ENCODE data around the gene HNRNPAB. TPM values are rescaled to one million over a fixed set of nuclear protein-coding genes. Genes with fewer than 3 reads are reported as not detected.
A peak's percentile ranks its signal among the peaks of the same experiment; 100 is the strongest.

Gene HNRNPAB
- total RNA-seq, 6 experiments from 2014 or later = 153 to 218 (median 197) TPM

- peaks cover 44% of the 10 kb centered on the region for H3K36me3 Mint-ChIP-seq (ENCODE audit: low read depth)
- H3K9me3 Mint-ChIP-seq = peaks cover under 1% of the 10 kb centered on the region; the same call in 1 of the 2 replicates
- no peak for TF ChIP-seq CTCF (IDR thresholded peaks at IDR 0.05)
- DNase-seq = no peak
- 0 out of 2 replicates have a peak overlapping the region, but pooled peaks have one; percentile 24 for H3K27ac Mint-ChIP-seq
- H3K4me3 Mint-ChIP-seq = no peak overlapping the region
- H3K4me1 Mint-ChIP-seq (ENCODE audit: low read depth) = peaks cover 26% of the 10 kb centered on the region
- H3K27me3 Mint-ChIP-seq (ENCODE audit: insufficient read depth) = peaks cover 17% of the 10 kb centered on the region
Observed at GRCh38 chr5:178209334-178210072, 5.2 kb downstream of the HNRNPAB start.

GRCh38 chr5:178210073-178210535 is 5.8 kb downstream of the HNRNPAB start:
- Mint-ChIP-seq H3K4me1 (ENCODE audit: low read depth) (peaks cover 26% of the 10 kb centered on the region), H3K36me3 (ENCODE audit: low read depth) (peaks cover 44% of the 10 kb centered on the region), H3K9me3 (no peaks in the 10 kb centered on the region), H3K4me3 (no peak overlapping the region; the same call in 1 of the 2 replicates), H3K27me3 (ENCODE audit: insufficient read depth) (peaks cover 17% of the 10 kb centered on the region), H3K27ac (no peak overlapping the region)
- no peak for DNase-seq
- no peak for TF ChIP-seq CTCF (IDR thresholded peaks at IDR 0.05)

DNA sequence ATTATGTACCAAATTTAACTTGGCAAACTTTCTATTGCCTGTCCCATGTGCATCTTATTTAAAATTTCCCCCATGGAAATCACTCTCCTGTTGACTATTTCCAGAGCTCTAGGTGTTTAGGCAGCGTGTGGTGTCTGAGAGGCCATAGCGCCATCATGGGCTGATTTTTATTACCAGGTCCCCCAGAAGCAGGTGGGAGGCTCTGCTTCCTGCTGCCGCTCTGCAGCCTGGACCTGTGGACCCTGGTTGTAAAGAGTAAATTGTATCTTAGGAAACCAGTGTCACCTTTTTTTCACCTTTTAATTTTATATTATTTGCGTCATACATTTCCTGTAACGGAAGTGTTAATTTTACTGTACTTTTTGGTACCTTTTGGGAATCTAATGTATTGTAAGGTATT is 6.4 kb downstream of the HNRNPAB start:
- Mint-ChIP-seq H3K4me3 (no peak overlapping the region), H3K36me3 (ENCODE audit: low read depth) (peaks cover 41% of the 10 kb centered on the region), H3K27me3 (ENCODE audit: insufficient read depth) (peaks cover 17% of the 10 kb centered on the region), H3K9me3 (no peaks in the 10 kb centered on the region), H3K4me1 (ENCODE audit: low read depth) (peaks cover 26% of the 10 kb centered on the region), H3K27ac (no peak overlapping the region)
- DNase-seq = no peak
- TF ChIP-seq CTCF (IDR thresholded peaks at IDR 0.05) = no peak

- peak overlapping the region; percentile 39; the same call in 1 of the 2 replicates for H3K27ac Mint-ChIP-seq
- peaks cover 16% of the 10 kb centered on the region for H3K27me3 Mint-ChIP-seq (ENCODE audit: insufficient read depth)
- DNase-seq = no peak
- TF ChIP-seq CTCF (IDR thresholded peaks at IDR 0.05) = no peak
- no peak overlapping the region for H3K4me3 Mint-ChIP-seq
- H3K36me3 Mint-ChIP-seq (ENCODE audit: low read depth) = peaks cover 39% of the 10 kb centered on the region
- peaks cover 19% of the 10 kb centered on the region for H3K4me1 Mint-ChIP-seq (ENCODE audit: low read depth)
- no peaks in the 10 kb centered on the region for H3K9me3 Mint-ChIP-seq
Observed at GRCh38 chr5:178211095-178212048, 7.0 kb downstream of the HNRNPAB start.

GRCh38 chr5:178212241-178213002 is 8.1 kb downstream of the HNRNPAB start:
- no peak overlapping the region for H3K4me3 Mint-ChIP-seq
- H3K36me3 Mint-ChIP-seq (ENCODE audit: low read depth) = peaks cover 33% of the 10 kb centered on the region
- no peak for DNase-seq
- peak overlapping the region; percentile 29; the same call in 1 of the 2 replicates for H3K27ac Mint-ChIP-seq
- H3K9me3 Mint-ChIP-seq = no peaks in the 10 kb centered on the region
- no peak for TF ChIP-seq CTCF (IDR thresholded peaks at IDR 0.05)
- H3K4me1 Mint-ChIP-seq (ENCODE audit: low read depth) = peaks cover 9% of the 10 kb centered on the region
- peaks cover 15% of the 10 kb centered on the region for H3K27me3 Mint-ChIP-seq (ENCODE audit: insufficient read depth)

Measured in HFFc6 (cell line).